IgD-negative memory B cell (primary cell): ENCODE data around the gene POLR3A. TPM values are rescaled to one million over a fixed set of nuclear protein-coding genes. Genes with fewer than 3 reads are reported as not detected.

ENCODE experiments used
- polyA plus RNA-seq: library from polyadenylated mRNA; unstranded; fragments of 300-500 nt; fragmentation: Illumina TruSeq; gene quantifications from one replicate; pipeline ENCODE4 v1.2.3, GENCODE V29; 2021

POLR3A gene
- polyA plus RNA-seq, 1 donor from 2014 or later, result 6.5 TPM

Other genes starting within 250 kb of the POLR3A start
- 0.10 TPM for gene DLG5, start 102.8 kb downstream of the POLR3A start, polyA plus RNA-seq
- 1,078 TPM for gene RPS24, start 4.3 kb upstream of the POLR3A start, polyA plus RNA-seq